Esophagus squamous epithelium (tissue), 5 donors: ENCODE measurements around the gene IER2. TPM values are rescaled to one million over a fixed set of nuclear protein-coding genes. Genes with fewer than 3 reads are reported as not detected.

Source experiments
- DNase-seq: peaks from one replicate; lab custom pipeline; 2025; lab: John Stamatoyannopoulos, UW
- H3K27ac ChIP-seq, 4 donors: fragments of 200-600 bp; sonication (generic); one replicate each; pipeline ENCODE4 v1.5.1; 2016 to 2019; ENCODE audit warnings: mild to moderate bottlenecking in 1 of 4
- H3K27me3 ChIP-seq, 4 donors: fragments of 200-600 bp; sonication (generic); 1 replicate in 3 of 4; 2 replicates in 1 of 4; pipeline versions ENCODE4 v1.5.1 to v1.6.0; 2017 to 2021; ENCODE audit warnings: antibody characterized with exemption in 1 of 4
- H3K36me3 ChIP-seq, 3 donors: fragments of 200-600 bp; sonication (generic); one replicate each; pipeline ENCODE4 v1.5.1; 2016 to 2019
- H3K4me1 ChIP-seq, 3 donors: fragments of 200-600 bp; sonication (generic); one replicate each; pipeline ENCODE4 v1.5.1; 2017 to 2019
- H3K4me3 ChIP-seq, 4 donors: fragments of 200-600 bp; sonication (generic); 1 replicate in 3 of 4; 2 replicates in 1 of 4; pipeline ENCODE4 v1.5.1; 2016 to 2019; ENCODE audit warnings: mild to moderate bottlenecking in 2 of 4, moderate library complexity in 1 of 4
- H3K9me3 ChIP-seq, 3 donors: fragments of 200-600 bp; sonication (generic); one replicate each; pipeline ENCODE4 v1.5.1; 2016 to 2019
- CTCF ChIP-seq, 6 experiments: fragments of 450-650 bp in 4 of 6; fragments of 200-600 bp in 2 of 6; sonication (generic) in 2 of 6; IDR thresholded peaks; one replicate each; pipeline ENCODE4 v1.5.1; 2016 to 2019; ENCODE audit warnings: antibody characterized with exemption in 6 of 6, mild to moderate bottlenecking in 4 of 6, moderate library complexity in 4 of 6
- POLR2A ChIP-seq, 4 donors: fragments of 450-650 bp; IDR thresholded peaks; one replicate each; pipeline ENCODE4 v1.6.1; 2017; ENCODE audit warnings: antibody characterized with exemption in 4 of 4, mild to moderate bottlenecking in 4 of 4, moderate library complexity in 3 of 4
- WGBS, 2 donors: methylation state at CpG; one replicate each; pipeline ENCODE4 v1.1.5; 2018; 5-methylcytosine and 5-hydroxymethylcytosine counted together
- intact Hi-C: fragments of 100-400 bp; cut with DNase I; formaldehyde crosslinking; loops from one replicate; pipeline ENCODE4 v1.15.0; 2022
- total RNA-seq, 4 donors: library from RNA; depleted of rRNA; stranded (reverse); fragments of >200 nt; gene quantifications; one replicate each; pipeline ENCODE4 v1.1.0, GENCODE V29; 2016
- donor health status: DM: yes; HTN: yes; CAD: no.

The IER2 gene
- total RNA-seq, 4 donors from 2014 or later: 46.5 to 118 (median 76.9) TPM

- Histone ChIP-seq H3K9me3 (no peaks in the 10 kb centered on the region), H3K4me1 (peaks cover 27 to 62% (median 30%) of the 10 kb centered on the region in 3 donors), H3K27me3 (no peaks in the 10 kb centered on the region), H3K27ac (peak overlapping the region; percentile 96 to 100 (median 100)), H3K36me3 (peaks cover 0 to 4% (median under 1%) of the 10 kb centered on the region in 3 donors), H3K4me3 (peak overlapping the region; percentile 85 to 99 (median 94))
- 0% methylated on average over 5 to 12 of the region's 71 CpGs for WGBS, 2 donors
- TF ChIP-seq CTCF (IDR thresholded peaks at IDR 0.05) (no peak), POLR2A (IDR thresholded peaks at IDR 0.05) (peak in 3 of 4 donors; percentile 35 to 97 (median 95))
- DNase-seq: peak; percentile 76
- intact Hi-C loops: no loop called here
Observed at GRCh38 chr19:13151605-13152355, 1.6 kb downstream of the IER2 start.

- peak overlapping the region; percentile 85 to 99 (median 92) for H3K4me3 ChIP-seq
- WGBS, 2 donors: 0% methylated on average over 5 to 9 of the region's 25 CpGs
- DNase-seq: no peak
- H3K4me1 ChIP-seq: peaks cover 27 to 62% (median 30%) of the 10 kb centered on the region in 3 donors
- H3K27ac ChIP-seq: peak overlapping the region; percentile 96 to 100 (median 100)
- H3K27me3 ChIP-seq: no peaks in the 10 kb centered on the region
- intact Hi-C loops: no loop called here
- peaks cover 0 to 4% (median 0%) of the 10 kb centered on the region in 3 donors for H3K36me3 ChIP-seq
- TF ChIP-seq CTCF (IDR thresholded peaks at IDR 0.05): no peak
- no peak for TF ChIP-seq POLR2A (IDR thresholded peaks at IDR 0.05)
- H3K9me3 ChIP-seq: no peaks in the 10 kb centered on the region
Observed at GRCh38 chr19:13152356-13152973, 2.3 kb downstream of the IER2 start.

- Histone ChIP-seq H3K4me1 (peaks cover 27 to 62% (median 30%) of the 10 kb centered on the region in 3 donors), H3K27ac (peak overlapping the region; percentile 96 to 100 (median 100)), H3K9me3 (no peaks in the 10 kb centered on the region), H3K4me3 (peak overlapping the region; percentile 85 to 99 (median 92)), H3K27me3 (no peaks in the 10 kb centered on the region), H3K36me3 (peaks cover 0 to 4% (median 0%) of the 10 kb centered on the region in 3 donors)
- intact Hi-C loops: no loop called here
- WGBS, 2 donors: 0% methylated on average over 5 of the region's 59 CpGs; no CpG with 5 or more reads in 1 of the 2 donors
- TF ChIP-seq CTCF (IDR thresholded peaks at IDR 0.05) (peak in 3 of 6 experiments; percentile 11 to 33 (median 31)), POLR2A (IDR thresholded peaks at IDR 0.05) (peak; percentile 87 to 100 (median 96))
- peak; percentile 62 for DNase-seq
Observed at GRCh38 chr19:13152974-13153568, 2.9 kb downstream of the IER2 start.

- Histone ChIP-seq H3K27me3 (no peaks in the 10 kb centered on the region), H3K36me3 (peaks cover 0 to 4% (median 0%) of the 10 kb centered on the region in 3 donors), H3K27ac (peak overlapping the region; percentile 96 to 100 (median 100)), H3K4me3 (peak overlapping the region; percentile 85 to 99 (median 92)), H3K4me1 (peaks cover 21 to 56% (median 27%) of the 10 kb centered on the region in 3 donors), H3K9me3 (no peaks in the 10 kb centered on the region)
- DNase-seq: no peak
- TF ChIP-seq CTCF (IDR thresholded peaks at IDR 0.05) (peak in 1 of 6 experiments; percentile 2), POLR2A (IDR thresholded peaks at IDR 0.05) (no peak)
- intact Hi-C loops: no loop called here
- 0 to 1% methylated on average over 14 to 22 of the region's 69 CpGs for WGBS, 2 donors
Observed at GRCh38 chr19:13153569-13154240, 3.5 kb downstream of the IER2 start.
